Measurements from ENCODE around the gene SNAP25. TPM values are rescaled to one million over a fixed set of nuclear protein-coding genes. Genes with fewer than 3 reads are reported as not detected.

The SNAP25 gene
- total and polyA plus RNA-seq, 10 of the 15 experiments (the other 5 are each of a cell fraction or from before 2014, with no cell fraction given): not detected

DNA sequence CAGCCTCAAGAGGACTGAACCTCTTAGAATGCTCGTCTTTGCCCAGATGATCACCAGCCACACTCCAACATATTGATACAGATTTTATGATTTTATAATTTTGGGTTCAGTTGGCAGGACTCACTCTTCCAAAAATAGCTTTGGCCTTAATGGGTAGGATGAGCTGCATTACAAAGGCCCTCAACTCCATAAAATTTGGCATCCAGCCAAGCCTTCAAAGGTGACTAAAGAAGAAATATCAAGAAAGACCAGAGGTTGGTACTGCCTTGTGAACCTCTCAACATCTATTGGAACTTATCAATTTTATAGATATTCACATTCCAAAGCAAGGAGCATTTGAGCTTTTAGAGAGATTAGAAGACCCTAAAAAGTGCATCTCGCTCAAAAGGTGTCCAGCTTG, 48.4 kb upstream of the SNAP25 start (continued):
- TF ChIP-seq, protein P1, sequence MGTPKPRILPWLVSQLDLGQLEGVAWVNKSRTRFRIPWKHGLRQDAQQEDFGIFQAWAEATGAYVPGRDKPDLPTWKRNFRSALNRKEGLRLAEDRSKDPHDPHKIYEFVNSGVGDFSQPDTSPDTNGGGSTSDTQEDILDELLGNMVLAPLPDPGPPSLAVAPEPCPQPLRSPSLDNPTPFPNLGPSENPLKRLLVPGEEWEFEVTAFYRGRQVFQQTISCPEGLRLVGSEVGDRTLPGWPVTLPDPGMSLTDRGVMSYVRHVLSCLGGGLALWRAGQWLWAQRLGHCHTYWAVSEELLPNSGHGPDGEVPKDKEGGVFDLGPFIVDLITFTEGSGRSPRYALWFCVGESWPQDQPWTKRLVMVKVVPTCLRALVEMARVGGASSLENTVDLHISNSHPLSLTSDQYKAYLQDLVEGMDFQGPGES (IDR thresholded peaks at IDR 0.05): no peak
- TF ChIP-seq, protein P2, sequence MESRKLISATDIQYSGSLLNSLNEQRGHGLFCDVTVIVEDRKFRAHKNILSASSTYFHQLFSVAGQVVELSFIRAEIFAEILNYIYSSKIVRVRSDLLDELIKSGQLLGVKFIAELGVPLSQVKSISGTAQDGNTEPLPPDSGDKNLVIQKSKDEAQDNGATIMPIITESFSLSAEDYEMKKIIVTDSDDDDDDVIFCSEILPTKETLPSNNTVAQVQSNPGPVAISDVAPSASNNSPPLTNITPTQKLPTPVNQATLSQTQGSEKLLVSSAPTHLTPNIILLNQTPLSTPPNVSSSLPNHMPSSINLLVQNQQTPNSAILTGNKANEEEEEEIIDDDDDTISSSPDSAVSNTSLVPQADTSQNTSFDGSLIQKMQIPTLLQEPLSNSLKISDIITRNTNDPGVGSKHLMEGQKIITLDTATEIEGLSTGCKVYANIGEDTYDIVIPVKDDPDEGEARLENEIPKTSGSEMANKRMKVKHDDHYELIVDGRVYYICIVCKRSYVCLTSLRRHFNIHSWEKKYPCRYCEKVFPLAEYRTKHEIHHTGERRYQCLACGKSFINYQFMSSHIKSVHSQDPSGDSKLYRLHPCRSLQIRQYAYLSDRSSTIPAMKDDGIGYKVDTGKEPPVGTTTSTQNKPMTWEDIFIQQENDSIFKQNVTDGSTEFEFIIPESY (IDR thresholded peaks at IDR 0.05): no peak
- no peak for TF ChIP-seq PML (IDR thresholded peaks at IDR 0.05; ENCODE audit: low read length)
- TF ChIP-seq, protein P3, sequence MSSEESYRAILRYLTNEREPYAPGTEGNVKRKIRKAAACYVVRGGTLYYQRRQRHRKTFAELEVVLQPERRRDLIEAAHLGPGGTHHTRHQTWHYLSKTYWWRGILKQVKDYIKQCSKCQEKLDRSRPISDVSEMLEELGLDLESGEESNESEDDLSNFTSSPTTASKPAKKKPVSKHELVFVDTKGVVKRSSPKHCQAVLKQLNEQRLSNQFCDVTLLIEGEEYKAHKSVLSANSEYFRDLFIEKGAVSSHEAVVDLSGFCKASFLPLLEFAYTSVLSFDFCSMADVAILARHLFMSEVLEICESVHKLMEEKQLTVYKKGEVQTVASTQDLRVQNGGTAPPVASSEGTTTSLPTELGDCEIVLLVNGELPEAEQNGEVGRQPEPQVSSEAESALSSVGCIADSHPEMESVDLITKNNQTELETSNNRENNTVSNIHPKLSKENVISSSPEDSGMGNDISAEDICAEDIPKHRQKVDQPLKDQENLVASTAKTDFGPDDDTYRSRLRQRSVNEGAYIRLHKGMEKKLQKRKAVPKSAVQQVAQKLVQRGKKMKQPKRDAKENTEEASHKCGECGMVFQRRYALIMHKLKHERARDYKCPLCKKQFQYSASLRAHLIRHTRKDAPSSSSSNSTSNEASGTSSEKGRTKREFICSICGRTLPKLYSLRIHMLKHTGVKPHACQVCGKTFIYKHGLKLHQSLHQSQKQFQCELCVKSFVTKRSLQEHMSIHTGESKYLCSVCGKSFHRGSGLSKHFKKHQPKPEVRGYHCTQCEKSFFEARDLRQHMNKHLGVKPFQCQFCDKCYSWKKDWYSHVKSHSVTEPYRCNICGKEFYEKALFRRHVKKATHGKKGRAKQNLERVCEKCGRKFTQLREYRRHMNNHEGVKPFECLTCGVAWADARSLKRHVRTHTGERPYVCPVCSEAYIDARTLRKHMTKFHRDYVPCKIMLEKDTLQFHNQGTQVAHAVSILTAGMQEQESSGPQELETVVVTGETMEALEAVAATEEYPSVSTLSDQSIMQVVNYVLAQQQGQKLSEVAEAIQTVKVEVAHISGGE (CRISPR knock-in tag; IDR thresholded peaks at IDR 0.05): no peak
- TF ChIP-seq, protein P4, sequence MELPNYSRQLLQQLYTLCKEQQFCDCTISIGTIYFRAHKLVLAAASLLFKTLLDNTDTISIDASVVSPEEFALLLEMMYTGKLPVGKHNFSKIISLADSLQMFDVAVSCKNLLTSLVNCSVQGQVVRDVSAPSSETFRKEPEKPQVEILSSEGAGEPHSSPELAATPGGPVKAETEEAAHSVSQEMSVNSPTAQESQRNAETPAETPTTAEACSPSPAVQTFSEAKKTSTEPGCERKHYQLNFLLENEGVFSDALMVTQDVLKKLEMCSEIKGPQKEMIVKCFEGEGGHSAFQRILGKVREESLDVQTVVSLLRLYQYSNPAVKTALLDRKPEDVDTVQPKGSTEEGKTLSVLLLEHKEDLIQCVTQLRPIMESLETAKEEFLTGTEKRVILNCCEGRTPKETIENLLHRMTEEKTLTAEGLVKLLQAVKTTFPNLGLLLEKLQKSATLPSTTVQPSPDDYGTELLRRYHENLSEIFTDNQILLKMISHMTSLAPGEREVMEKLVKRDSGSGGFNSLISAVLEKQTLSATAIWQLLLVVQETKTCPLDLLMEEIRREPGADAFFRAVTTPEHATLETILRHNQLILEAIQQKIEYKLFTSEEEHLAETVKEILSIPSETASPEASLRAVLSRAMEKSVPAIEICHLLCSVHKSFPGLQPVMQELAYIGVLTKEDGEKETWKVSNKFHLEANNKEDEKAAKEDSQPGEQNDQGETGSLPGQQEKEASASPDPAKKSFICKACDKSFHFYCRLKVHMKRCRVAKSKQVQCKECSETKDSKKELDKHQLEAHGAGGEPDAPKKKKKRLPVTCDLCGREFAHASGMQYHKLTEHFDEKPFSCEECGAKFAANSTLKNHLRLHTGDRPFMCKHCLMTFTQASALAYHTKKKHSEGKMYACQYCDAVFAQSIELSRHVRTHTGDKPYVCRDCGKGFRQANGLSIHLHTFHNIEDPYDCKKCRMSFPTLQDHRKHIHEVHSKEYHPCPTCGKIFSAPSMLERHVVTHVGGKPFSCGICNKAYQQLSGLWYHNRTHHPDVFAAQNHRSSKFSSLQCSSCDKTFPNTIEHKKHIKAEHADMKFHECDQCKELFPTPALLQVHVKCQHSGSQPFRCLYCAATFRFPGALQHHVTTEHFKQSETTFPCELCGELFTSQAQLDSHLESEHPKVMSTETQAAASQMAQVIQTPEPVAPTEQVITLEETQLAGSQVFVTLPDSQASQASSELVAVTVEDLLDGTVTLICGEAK (IDR thresholded peaks at IDR 0.05; ENCODE audit: borderline replicate concordance): no peak
- TF ChIP-seq NR2F1 (conservative IDR thresholded peaks at IDR 0.05): no peak
- TF ChIP-seq, protein P5, sequence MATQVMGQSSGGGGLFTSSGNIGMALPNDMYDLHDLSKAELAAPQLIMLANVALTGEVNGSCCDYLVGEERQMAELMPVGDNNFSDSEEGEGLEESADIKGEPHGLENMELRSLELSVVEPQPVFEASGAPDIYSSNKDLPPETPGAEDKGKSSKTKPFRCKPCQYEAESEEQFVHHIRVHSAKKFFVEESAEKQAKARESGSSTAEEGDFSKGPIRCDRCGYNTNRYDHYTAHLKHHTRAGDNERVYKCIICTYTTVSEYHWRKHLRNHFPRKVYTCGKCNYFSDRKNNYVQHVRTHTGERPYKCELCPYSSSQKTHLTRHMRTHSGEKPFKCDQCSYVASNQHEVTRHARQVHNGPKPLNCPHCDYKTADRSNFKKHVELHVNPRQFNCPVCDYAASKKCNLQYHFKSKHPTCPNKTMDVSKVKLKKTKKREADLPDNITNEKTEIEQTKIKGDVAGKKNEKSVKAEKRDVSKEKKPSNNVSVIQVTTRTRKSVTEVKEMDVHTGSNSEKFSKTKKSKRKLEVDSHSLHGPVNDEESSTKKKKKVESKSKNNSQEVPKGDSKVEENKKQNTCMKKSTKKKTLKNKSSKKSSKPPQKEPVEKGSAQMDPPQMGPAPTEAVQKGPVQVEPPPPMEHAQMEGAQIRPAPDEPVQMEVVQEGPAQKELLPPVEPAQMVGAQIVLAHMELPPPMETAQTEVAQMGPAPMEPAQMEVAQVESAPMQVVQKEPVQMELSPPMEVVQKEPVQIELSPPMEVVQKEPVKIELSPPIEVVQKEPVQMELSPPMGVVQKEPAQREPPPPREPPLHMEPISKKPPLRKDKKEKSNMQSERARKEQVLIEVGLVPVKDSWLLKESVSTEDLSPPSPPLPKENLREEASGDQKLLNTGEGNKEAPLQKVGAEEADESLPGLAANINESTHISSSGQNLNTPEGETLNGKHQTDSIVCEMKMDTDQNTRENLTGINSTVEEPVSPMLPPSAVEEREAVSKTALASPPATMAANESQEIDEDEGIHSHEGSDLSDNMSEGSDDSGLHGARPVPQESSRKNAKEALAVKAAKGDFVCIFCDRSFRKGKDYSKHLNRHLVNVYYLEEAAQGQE (IDR thresholded peaks at IDR 0.05; ENCODE audit: low read depth, low read length): no peak
